Heart left ventricle (tissue), 13 donors: ENCODE results near the gene PNLIPRP2.

Experiments
- CTCF ChIP-seq, 12 donors: fragments of 200-600 bp; sonication (generic) in 4 of 12; IDR thresholded peaks; one replicate each; pipeline versions ENCODE4 v1.5.0 to v1.8.0; 2018 to 2022; ENCODE audit warnings: antibody characterized with exemption in 12 of 12, mild to moderate bottlenecking in 5 of 12
- POLR2A ChIP-seq, 2 donors: fragments of 450-650 bp; IDR thresholded peaks; one replicate each; pipeline ENCODE4 v1.6.1; 2017; ENCODE audit warnings: antibody characterized with exemption in 2 of 2, mild to moderate bottlenecking in 2 of 2, moderate library complexity in 2 of 2
- donor health status: ischemic (EF 13 %, LVEDD 7.1; RV severe dilation, severe dysfunction).
- donor health status: DM: no; HTN: yes; CAD: no.
- donor health status: DM: no; HTN: no; CAD: no.
- donor health status: ischemic (EF 25% LVEDD 6.9; RV normal size, moderate dysfunction).
- donor health status: ischemic (EF 25% LVEDD 5.7; RV mildly dilated, moderate dysfunction).
- donor health status: ischemic (EF 35%, LVEDD 5.7; RV mildly dilated, moderate dysfunction).
- donor health status: nonischemic (EF 11% LVEDD 7.7; RV severe dilation, severe dysfunction).
- donor health status: DM: yes; HTN: yes; CAD: no.
- donor health status: PGD.
- donor health status: ischemic (EF 29% LVEDD 5.4; RV normal size, mild dysfunction).
- donor health status: nonischemic (EF 23%, LVEDD 6.1; RV moderate dilation, normal function).

DNA sequence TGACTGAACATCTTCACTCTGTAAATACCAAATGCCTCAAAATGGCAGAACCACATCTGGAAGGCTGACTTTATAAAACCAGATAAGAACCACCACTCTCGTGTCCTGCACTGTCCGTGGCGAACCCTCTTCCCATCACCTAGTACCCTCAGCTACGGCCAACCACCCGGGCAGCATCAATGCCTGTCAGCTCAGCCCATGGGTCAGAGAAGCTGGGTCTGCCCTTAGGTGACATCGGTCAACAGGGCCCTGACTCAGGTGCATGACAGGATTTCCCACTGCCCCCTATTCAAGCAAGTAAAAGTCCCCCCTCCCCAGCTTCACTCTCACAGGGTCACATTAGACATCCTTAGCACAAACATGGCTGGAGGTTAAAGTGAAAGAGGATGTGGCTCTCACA, 65.1 kb downstream of the PNLIPRP2 start:
- TF ChIP-seq CTCF (IDR thresholded peaks at IDR 0.05) (no peak), POLR2A (IDR thresholded peaks at IDR 0.05) (no peak)
